Activated CD4-positive, alpha-beta T cell treated with anti-CD3 and anti-CD28 coated beads for 24 hours (primary cell): Measurements from ENCODE around the gene KIR3DL3.
"Not testable (repeated sequence)": the region's sequence is repeated elsewhere in the genome, so short reads cannot be mapped to it uniquely, and the experiment has no call there.

ENCODE experiments used
- DNase-seq, 2 donors: peaks; one replicate each; pipeline ENCODE4 v3.0.0-alpha.2; 2020; ENCODE audit warnings: low read depth in 2 of 2

The KIR3DL3 gene

GRCh38 chr19:54724142-54724541 is at the start of gene KIR3DL3:
TSS of gene KIR3DL3 (plus strand) at chr19:54724442. CDS start at chr19:54724497, 55 bp downstream.
- DNase-seq: no peak

- DNase-seq: not testable (repeated sequence)
These were observed 47.9 kb upstream of the KIR3DL3 start for GRCh38 chr19:54676210-54676834.

GRCh38 chr19:54677217-54677616 is 47.0 kb upstream of the KIR3DL3 start:
- no peak for DNase-seq

GRCh38 chr19:54681596-54681995 is 42.6 kb upstream of the KIR3DL3 start:
- not testable (repeated sequence) for DNase-seq

- no peak for DNase-seq
These were observed 41.9 kb upstream of the KIR3DL3 start for GRCh38 chr19:54682306-54682856.

- no peak for DNase-seq
These were observed 39.7 kb upstream of the KIR3DL3 start for GRCh38 chr19:54684527-54684926.

GRCh38 chr19:54691582-54692297 is 32.5 kb upstream of the KIR3DL3 start:
- no peak for DNase-seq

- DNase-seq: no peak
These were observed 32.0 kb upstream of the KIR3DL3 start for GRCh38 chr19:54692298-54692615.

GRCh38 chr19:54694648-54695047 is 29.6 kb upstream of the KIR3DL3 start:
- no peak for DNase-seq

- DNase-seq: no peak
These were observed 28.1 kb upstream of the KIR3DL3 start for GRCh38 chr19:54696117-54696548.

GRCh38 chr19:54696766-54697165 is 27.5 kb upstream of the KIR3DL3 start:
- no peak for DNase-seq

GRCh38 chr19:54697716-54698115 is 26.5 kb upstream of the KIR3DL3 start:
- not testable (repeated sequence) for DNase-seq

GRCh38 chr19:54704928-54705327 is 19.3 kb upstream of the KIR3DL3 start:
- DNase-seq: no peak

GRCh38 chr19:54707962-54708361 is 16.3 kb upstream of the KIR3DL3 start:
- DNase-seq: no peak

GRCh38 chr19:54708781-54709180 is 15.5 kb upstream of the KIR3DL3 start:
- DNase-seq: no peak

- DNase-seq: no peak
These were observed 14.9 kb upstream of the KIR3DL3 start for GRCh38 chr19:54709212-54709948.

GRCh38 chr19:54709956-54710355 is 14.3 kb upstream of the KIR3DL3 start:
- DNase-seq: not testable (repeated sequence)

GRCh38 chr19:54724644-54725043 is 402 bp downstream of the KIR3DL3 start:
- DNase-seq: no peak

GRCh38 chr19:54725321-54725720 is 1.1 kb downstream of the KIR3DL3 start:
- no peak for DNase-seq

GRCh38 chr19:54727562-54727961 is 3.3 kb downstream of the KIR3DL3 start:
- no peak for DNase-seq

- DNase-seq: no peak
These were observed 3.9 kb downstream of the KIR3DL3 start for GRCh38 chr19:54728167-54728566.

- DNase-seq: no peak
These were observed 5.4 kb downstream of the KIR3DL3 start for GRCh38 chr19:54729416-54730188.
